Adrenal gland (tissue), 5 donors: ENCODE measurements around the gene SIPA1.

Experiments used
- CTCF ChIP-seq, 6 experiments: fragments of 450-650 bp in 4 of 6; fragments of 200-600 bp in 2 of 6; sonication (generic) in 1 of 6; IDR thresholded peaks; 1 replicate in 5 of 6; 2 replicates in 1 of 6; pipeline versions ENCODE4 v1.5.1 to v1.8.0; 2016 to 2021; ENCODE audit warnings: antibody characterized with exemption in 6 of 6, mild to moderate bottlenecking in 2 of 6, moderate library complexity in 1 of 6
- POLR2A ChIP-seq, 2 donors: fragments of 450-650 bp; IDR thresholded peaks; one replicate each; pipeline ENCODE4 v1.6.1; 2017; ENCODE audit warnings: antibody characterized with exemption in 2 of 2, mild to moderate bottlenecking in 2 of 2, moderate library complexity in 1 of 2
- donor health status: DM: no; HTN: no; CAD: no.

GRCh38 chr11:65599955-65600246 lies 38.0 kb upstream of the SIPA1 start:
- no peak for TF ChIP-seq POLR2A (IDR thresholded peaks at IDR 0.05)
- no peak for TF ChIP-seq CTCF (IDR thresholded peaks at IDR 0.05)
